Inferior parietal cortex (tissue), 1 donor: ENCODE measurements around the gene TMEM92.
"Not testable (repeated sequence)": the region's sequence is repeated elsewhere in the genome, so short reads cannot be mapped to it uniquely, and the experiment has no call there.

ENCODE experiments used
- DNase-seq: peaks from one replicate; pipeline ENCODE4 v3.0.0-alpha.2; 2016; ENCODE audit errors: extremely low spot score

Gene TMEM92

GRCh38 chr17:50276588-50277356 lies 2.5 kb downstream of the TMEM92 start:
- no peak for DNase-seq

GRCh38 chr17:50277357-50277754 lies 3.1 kb downstream of the TMEM92 start:
- DNase-seq = no peak

GRCh38 chr17:50278526-50279180 lies 4.4 kb downstream of the TMEM92 start:
- DNase-seq = no peak

- DNase-seq = no peak
These were observed 4.9 kb downstream of the TMEM92 start for GRCh38 chr17:50279181-50279526.

GRCh38 chr17:50279639-50280038 lies 5.4 kb downstream of the TMEM92 start:
- DNase-seq = no peak

GRCh38 chr17:50280068-50280467 lies 5.8 kb downstream of the TMEM92 start:
- DNase-seq = no peak

- no peak for DNase-seq
These were observed 6.7 kb downstream of the TMEM92 start for GRCh38 chr17:50280801-50281441.

- no peak for DNase-seq
These were observed 7.6 kb downstream of the TMEM92 start for GRCh38 chr17:50281739-50282401.

GRCh38 chr17:50283246-50283645 lies 9.0 kb downstream of the TMEM92 start:
- DNase-seq = no peak

- DNase-seq = no peak
These were observed 9.4 kb downstream of the TMEM92 start for GRCh38 chr17:50283714-50284113.

- DNase-seq = no peak
These were observed 11.7 kb downstream of the TMEM92 start for GRCh38 chr17:50285941-50286340.

GRCh38 chr17:50287302-50287701 lies 13.0 kb downstream of the TMEM92 start:
- DNase-seq = not testable (repeated sequence)

- no peak for DNase-seq
These were observed 14.0 kb downstream of the TMEM92 start for GRCh38 chr17:50288306-50288705.

GRCh38 chr17:50289278-50289677 lies 15.0 kb downstream of the TMEM92 start:
- no peak for DNase-seq

- no peak for DNase-seq
These were observed 15.9 kb downstream of the TMEM92 start for GRCh38 chr17:50289991-50290702.

GRCh38 chr17:50290933-50291332 lies 16.7 kb downstream of the TMEM92 start:
- no peak for DNase-seq

GRCh38 chr17:50292465-50292864 lies 18.2 kb downstream of the TMEM92 start:
- DNase-seq = no peak

- DNase-seq = no peak
These were observed 20.8 kb downstream of the TMEM92 start for GRCh38 chr17:50295021-50295420.

GRCh38 chr17:50297407-50297865 lies 23.2 kb downstream of the TMEM92 start:
- peak; percentile 61 for DNase-seq

- no peak for DNase-seq
These were observed 23.8 kb downstream of the TMEM92 start for GRCh38 chr17:50298018-50298417.

GRCh38 chr17:50299776-50300175 lies 25.5 kb downstream of the TMEM92 start:
- no peak for DNase-seq

GRCh38 chr17:50300824-50301223 lies 26.6 kb downstream of the TMEM92 start:
- DNase-seq = not testable (repeated sequence)
